ENCODE data around the gene RGL3. TPM values are rescaled to one million over a fixed set of nuclear protein-coding genes. Genes with fewer than 3 reads are reported as not detected.
"Not testable (repeated sequence)": the region's sequence is repeated elsewhere in the genome, so short reads cannot be mapped to it uniquely, and the experiment has no call there.

Gene RGL3
- total RNA-seq, 2 experiments from 2014 or later, result 0.49 TPM; not detected in 1

DNA sequence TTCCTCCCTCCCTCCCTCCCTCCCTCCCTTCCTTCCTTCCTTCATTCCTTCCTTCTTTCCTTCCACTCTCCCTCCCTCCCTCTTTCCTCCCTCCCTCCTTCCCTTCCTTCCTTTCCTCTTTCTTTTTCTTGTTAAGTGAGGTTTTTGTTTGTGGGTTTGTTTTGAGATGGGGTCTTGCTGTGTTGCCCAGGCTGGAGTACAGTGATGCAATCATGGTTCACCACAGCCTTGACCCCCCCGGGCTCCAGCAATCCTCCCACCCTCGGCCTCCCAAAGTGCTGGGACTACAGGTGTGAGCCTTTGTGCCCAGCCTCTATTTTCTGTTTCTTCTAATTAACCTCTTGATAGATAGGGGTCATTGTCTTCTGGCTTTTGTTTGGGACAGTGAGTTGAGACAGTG, 42.3 kb upstream of the RGL3 start:
- Histone ChIP-seq H3K4me1 (ENCODE audit: insufficient read depth, low read length, poor library complexity, severe bottlenecking) (no peaks in the 10 kb centered on the region), H2AFZ (ENCODE audit: low read length) (no peak overlapping the region), H3K79me2 (ENCODE audit: insufficient read depth, low read depth, low read length) (no peaks in the 10 kb centered on the region), H4K20me1 (ENCODE audit: insufficient read depth, low read length) (no peaks in the 10 kb centered on the region), H3K4me2 (ENCODE audit: low read length) (no peak overlapping the region), H3K36me3 (ENCODE audit: insufficient read depth, low read length) (no peaks in the 10 kb centered on the region), H3K9me3 (ENCODE audit: low read length) (no peaks in the 10 kb centered on the region), H3K9me2 (ENCODE audit: insufficient read depth, low read length) (no peaks in the 10 kb centered on the region), H3K4me3 (ENCODE audit: low read depth, low read length, poor library complexity, severe bottlenecking) (no peak overlapping the region), H3K27ac (ENCODE audit: low read depth, low read length, poor library complexity, severe bottlenecking) (no peak overlapping the region)
- no peak for TF ChIP-seq EZH2phosphoT487 (IDR thresholded peaks at IDR 0.05; ENCODE audit: borderline replicate concordance, low read depth, low read length)
- TF ChIP-seq, protein P1, sequence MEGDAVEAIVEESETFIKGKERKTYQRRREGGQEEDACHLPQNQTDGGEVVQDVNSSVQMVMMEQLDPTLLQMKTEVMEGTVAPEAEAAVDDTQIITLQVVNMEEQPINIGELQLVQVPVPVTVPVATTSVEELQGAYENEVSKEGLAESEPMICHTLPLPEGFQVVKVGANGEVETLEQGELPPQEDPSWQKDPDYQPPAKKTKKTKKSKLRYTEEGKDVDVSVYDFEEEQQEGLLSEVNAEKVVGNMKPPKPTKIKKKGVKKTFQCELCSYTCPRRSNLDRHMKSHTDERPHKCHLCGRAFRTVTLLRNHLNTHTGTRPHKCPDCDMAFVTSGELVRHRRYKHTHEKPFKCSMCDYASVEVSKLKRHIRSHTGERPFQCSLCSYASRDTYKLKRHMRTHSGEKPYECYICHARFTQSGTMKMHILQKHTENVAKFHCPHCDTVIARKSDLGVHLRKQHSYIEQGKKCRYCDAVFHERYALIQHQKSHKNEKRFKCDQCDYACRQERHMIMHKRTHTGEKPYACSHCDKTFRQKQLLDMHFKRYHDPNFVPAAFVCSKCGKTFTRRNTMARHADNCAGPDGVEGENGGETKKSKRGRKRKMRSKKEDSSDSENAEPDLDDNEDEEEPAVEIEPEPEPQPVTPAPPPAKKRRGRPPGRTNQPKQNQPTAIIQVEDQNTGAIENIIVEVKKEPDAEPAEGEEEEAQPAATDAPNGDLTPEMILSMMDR (conservative IDR thresholded peaks at IDR 0.05; ENCODE audit: low read length), result no peak
- DNase-seq (ENCODE audit: low spot score), result no peak
- ChIA-PET CTCF (ENCODE audit: unreplicated experiment) (no interaction called here), POLR2A (interaction anchor here (0.6 kb wide), 1 partner anchor 9 kb away, joined by 5 read pairs; no protein-coding TSS in a partner anchor)
- BruUV-seq (replicated peaks), result no TSS peak
- intact Hi-C loops (cut with micrococcal nuclease; ENCODE audit: unreplicated experiment), result no loop called here

DNA sequence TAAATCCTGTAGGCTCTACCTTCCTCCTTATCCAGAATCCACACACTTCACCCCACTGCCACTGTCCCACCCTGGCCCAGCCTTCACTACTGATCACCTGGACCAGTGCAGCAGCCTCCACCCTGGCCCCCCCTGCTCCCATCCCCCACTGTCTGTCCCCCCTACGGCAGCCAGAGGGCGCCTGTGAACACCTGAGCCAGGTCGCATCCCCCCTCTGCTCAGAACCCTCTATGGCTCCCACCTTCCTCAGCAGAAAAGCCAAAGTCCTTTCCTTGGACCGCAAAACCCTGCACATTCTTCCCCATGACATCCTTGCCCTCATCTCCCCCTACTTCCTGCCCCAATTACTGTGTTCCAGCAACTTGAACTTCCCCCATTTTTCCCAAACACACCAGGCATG, 41.1 kb upstream of the RGL3 start:
- intact Hi-C loops (cut with micrococcal nuclease; ENCODE audit: unreplicated experiment), result no loop called here
- no TSS peak for BruUV-seq (replicated peaks)
- ChIA-PET CTCF (ENCODE audit: unreplicated experiment) (no interaction called here), POLR2A (no interaction called here)
- TF ChIP-seq EZH2phosphoT487 (IDR thresholded peaks at IDR 0.05; ENCODE audit: borderline replicate concordance, low read depth, low read length), result no peak
- TF ChIP-seq, protein P1 (conservative IDR thresholded peaks at IDR 0.05; ENCODE audit: low read length), result peak; percentile 54
- Histone ChIP-seq H3K79me2 (ENCODE audit: insufficient read depth, low read depth, low read length) (no peaks in the 10 kb centered on the region), H3K4me3 (ENCODE audit: low read depth, low read length, poor library complexity, severe bottlenecking) (no peak overlapping the region), H3K36me3 (ENCODE audit: insufficient read depth, low read length) (no peaks in the 10 kb centered on the region), H2AFZ (ENCODE audit: low read length) (no peak overlapping the region), H3K27ac (ENCODE audit: low read depth, low read length, poor library complexity, severe bottlenecking) (no peak overlapping the region), H3K9me3 (ENCODE audit: low read length) (no peaks in the 10 kb centered on the region), H3K4me1 (ENCODE audit: insufficient read depth, low read length, poor library complexity, severe bottlenecking) (no peaks in the 10 kb centered on the region), H3K4me2 (ENCODE audit: low read length) (no peak overlapping the region), H3K9me2 (ENCODE audit: insufficient read depth, low read length) (no peaks in the 10 kb centered on the region), H4K20me1 (ENCODE audit: insufficient read depth, low read length) (no peaks in the 10 kb centered on the region)
- DNase-seq (ENCODE audit: low spot score), result no peak

DNA sequence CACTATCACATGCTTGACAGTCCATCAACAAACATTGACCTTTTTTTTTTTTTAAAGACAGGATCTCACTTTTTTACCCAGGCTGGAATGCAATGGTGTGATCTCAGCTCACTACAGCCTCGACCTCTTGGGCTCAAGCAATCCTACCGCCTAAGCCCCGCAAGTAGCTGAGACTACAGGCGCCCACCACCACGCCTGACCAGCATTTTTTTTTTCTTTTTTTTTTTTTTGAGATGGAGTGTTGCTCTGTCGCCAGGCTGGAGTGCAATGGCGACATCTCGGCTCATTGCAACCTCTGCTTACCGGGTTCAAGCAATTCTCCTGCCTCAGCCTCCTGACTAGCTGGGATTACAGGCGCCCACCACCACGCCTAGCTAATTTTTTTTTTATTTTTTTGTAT, 39.8 kb upstream of the RGL3 start:
- BruUV-seq (replicated peaks); intact Hi-C loops (cut with micrococcal nuclease; ENCODE audit: unreplicated experiment); H3K79me2 ChIP-seq (ENCODE audit: insufficient read depth, low read depth, low read length); H3K9me2 ChIP-seq (ENCODE audit: insufficient read depth, low read length); H3K9me3 ChIP-seq (ENCODE audit: low read length); H3K4me3 ChIP-seq (ENCODE audit: low read depth, low read length, poor library complexity, severe bottlenecking); H3K27ac ChIP-seq (ENCODE audit: low read depth, low read length, poor library complexity, severe bottlenecking); H3K4me1 ChIP-seq (ENCODE audit: insufficient read depth, low read length, poor library complexity, severe bottlenecking); H2AFZ ChIP-seq (ENCODE audit: low read length); DNase-seq (ENCODE audit: low spot score); H4K20me1 ChIP-seq (ENCODE audit: insufficient read depth, low read length); H3K4me2 ChIP-seq (ENCODE audit: low read length); CTCF ChIA-PET (ENCODE audit: unreplicated experiment); H3K36me3 ChIP-seq (ENCODE audit: insufficient read depth, low read length): not testable (repeated sequence)
- POLR2A ChIA-PET, result interaction anchor here (0.7 kb wide), 1 partner anchor 59 kb away, joined by 3 read pairs; no protein-coding TSS in a partner anchor

Data from OCI-LY7 (cell line).